GM12801 (cell line): ENCODE measurements around the gene COX4I1.

Experiments used
- CTCF ChIP-seq: IDR thresholded peaks from one replicate; pipeline ENCODE4 v1.5.1; 2011; ENCODE audit warnings: control low read depth; ENCODE audit not compliant: insufficient read length; ENCODE audit errors: extremely low read depth

Gene COX4I1

GRCh38 chr16:85847681-85848601 lies 48.4 kb downstream of the COX4I1 start:
- no peak for TF ChIP-seq CTCF

GRCh38 chr16:85848986-85849385 lies 49.5 kb downstream of the COX4I1 start:
- no peak for TF ChIP-seq CTCF

GRCh38 chr16:85849388-85849787 lies 49.9 kb downstream of the COX4I1 start:
- TF ChIP-seq CTCF: no peak

DNA sequence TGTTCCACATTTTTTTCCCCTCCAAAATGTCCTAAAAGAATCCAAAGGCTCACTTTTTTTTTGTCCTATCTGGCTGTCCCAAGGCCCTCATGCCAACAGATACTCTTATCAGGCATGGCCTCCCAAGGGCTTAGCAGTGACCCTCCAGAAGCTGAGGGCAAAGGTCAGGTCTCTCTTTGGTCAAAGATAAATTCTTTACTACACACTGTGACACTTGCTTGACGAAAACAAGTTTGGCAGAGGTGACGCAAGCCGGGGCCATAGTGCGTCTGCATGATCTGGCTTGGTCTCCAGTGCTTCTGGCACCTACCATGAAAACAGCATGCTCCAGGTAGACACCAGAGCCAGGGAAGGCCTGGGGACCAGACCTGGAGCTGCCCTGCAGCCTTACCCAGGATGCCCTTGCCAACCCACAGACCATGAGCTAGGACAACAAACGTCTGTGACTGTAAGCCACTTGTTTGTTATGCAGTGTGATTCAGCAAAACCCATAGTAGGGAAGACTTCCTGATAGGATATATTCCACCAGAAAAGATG lies 50.9 kb downstream of the COX4I1 start:
- no peak for TF ChIP-seq CTCF

- no peak for TF ChIP-seq CTCF
These were observed 51.7 kb downstream of the COX4I1 start for GRCh38 chr16:85851034-85851785.

GRCh38 chr16:85853547-85854545 lies 54.4 kb downstream of the COX4I1 start:
- no peak for TF ChIP-seq CTCF
